Nucleus accumbens (tissue), 56 donors: ENCODE data around the gene CRAMP1.
"Not testable (repeated sequence)": the region's sequence is repeated elsewhere in the genome, so short reads cannot be mapped to it uniquely, and the experiment has no call there.

Experiments used
- DNase-seq, 56 donors: peaks; one replicate each; lab custom pipeline; 2025; lab: John Stamatoyannopoulos, UW

Gene CRAMP1

DNA sequence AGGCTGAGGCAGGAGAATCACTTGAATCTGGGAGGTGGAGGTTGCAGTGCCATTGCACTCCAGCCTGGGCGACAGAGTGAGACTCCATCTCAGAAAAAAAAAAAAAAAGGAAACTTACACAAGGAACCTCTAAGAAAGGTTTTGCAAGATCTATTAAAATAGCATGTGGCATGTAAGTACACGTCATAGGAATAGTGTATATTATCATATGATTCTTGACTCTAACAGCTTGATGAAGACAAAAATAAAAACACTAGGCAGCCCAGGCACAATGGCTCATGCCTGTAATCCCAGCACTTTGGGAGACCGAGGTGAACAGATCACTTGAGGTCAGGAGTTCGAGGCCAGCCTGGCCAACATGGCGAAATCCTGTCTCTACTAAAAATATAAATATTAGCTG, 16.6 kb upstream of the CRAMP1 start:
- not testable (repeated sequence) for DNase-seq

DNA sequence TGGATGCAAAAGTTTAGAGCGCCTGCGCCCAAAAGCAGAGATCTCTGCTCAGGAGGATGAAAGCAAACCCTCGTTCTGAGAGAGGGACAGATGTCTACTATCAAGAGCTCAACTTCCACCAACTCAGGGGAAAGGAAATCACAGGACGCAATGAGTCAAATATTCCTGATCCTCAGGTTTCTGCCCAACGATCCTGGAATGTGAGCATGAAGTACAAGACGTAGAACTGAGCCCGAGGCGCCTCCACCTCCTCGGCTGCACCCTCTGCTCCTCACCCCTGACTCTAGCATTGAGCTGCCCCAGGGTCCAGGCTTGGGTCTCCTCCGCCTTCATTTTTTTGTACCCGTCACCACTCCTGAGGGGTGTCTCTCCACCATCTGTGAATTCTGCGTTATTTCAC, 15.6 kb upstream of the CRAMP1 start:
- DNase-seq, result no peak

DNA sequence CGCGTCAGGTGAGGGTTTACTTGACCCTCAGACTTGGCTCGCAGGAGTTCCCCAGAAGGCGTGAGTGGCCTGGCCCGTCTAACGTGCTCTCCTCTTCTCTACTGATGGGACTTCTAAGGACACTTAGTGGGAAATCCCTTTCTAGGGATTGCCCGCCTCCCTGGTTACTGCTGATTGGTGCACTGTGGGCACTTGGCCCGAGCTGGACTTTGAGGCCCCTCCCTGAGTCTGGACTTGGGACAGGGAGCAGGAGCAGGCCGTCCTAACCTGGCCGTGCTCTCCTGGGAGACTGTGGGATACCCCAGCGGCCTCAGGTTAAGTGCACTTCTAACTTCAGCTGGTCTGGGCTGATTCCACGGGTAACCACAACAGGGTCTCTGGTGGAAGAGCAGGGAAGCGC, 15.0 kb upstream of the CRAMP1 start:
- DNase-seq, result no peak

DNA sequence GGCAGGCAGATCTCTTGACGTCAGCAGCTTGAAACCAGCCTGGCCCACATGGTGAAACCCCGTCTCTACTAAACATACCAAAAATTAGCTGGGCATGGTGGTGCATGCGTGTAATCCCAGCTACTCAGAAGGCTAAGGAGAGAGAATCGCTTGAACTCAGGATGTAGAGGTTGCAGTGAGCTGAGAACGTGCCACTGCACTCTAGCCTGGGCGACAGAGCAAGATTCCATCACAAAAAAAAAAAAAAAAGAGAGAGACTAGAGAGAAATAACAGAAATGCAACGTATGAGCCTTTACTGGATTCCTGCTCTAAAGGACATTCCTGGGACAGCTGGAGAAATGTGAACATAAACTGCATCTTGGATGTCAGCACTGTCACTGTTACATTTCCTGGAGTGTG, 11.1 kb upstream of the CRAMP1 start:
- DNase-seq, result no peak

DNA sequence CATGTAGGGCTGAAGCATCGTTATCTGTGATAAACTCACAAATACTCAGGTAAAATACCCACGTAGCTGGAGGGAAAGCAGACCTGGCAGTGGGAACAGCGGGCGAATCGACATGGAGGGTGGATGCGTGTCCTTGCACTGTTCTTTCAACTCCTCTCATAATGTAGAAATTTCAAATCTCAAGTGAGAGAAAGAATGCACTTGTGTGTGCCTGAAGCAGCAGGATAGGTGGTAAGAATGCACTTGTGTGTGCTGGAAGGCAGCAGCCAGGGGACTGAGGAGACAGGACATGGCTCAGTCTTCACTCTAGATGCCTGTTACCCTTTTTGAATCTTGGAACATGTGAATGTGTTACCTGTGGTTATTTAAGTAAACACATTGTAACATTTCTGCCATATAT, 10.7 kb upstream of the CRAMP1 start:
- DNase-seq, result no peak

DNA sequence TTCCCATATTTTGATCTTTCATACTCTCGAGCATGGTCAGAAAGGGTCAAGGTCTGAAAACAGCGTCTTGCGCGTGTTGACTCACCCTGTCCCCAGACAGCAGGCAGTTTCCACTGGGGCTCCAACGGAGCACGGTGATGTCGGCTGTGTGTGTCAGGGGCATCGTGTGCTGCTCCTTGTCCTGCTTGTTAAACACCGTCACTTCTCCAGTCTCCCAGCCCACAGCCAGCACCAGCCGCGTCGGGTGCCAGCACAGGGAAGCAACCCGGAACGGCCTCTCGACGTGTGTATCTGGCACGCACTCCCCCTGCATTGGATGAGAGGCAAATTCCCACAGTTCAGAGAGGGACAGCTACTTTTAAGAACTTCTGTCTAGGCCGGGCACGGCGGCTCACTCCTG, 9.9 kb upstream of the CRAMP1 start:
- no peak for DNase-seq

DNA sequence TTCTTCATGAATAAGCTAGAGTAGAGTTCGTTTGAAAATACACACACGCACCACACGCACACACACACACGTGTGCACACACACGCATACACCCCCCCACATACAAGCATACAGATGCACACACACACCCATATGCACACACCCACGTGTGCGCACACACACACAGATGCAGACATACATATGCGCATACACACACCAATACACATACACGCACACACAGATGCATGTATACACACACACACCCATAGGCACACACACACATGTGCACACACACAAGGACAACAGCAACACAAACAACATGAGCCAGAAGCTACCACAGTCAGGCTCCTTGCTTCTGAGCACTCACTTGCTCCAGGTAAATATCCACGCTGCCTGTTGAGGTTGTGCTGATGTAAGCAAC, 5.4 kb upstream of the CRAMP1 start:
- DNase-seq, result no peak

DNA sequence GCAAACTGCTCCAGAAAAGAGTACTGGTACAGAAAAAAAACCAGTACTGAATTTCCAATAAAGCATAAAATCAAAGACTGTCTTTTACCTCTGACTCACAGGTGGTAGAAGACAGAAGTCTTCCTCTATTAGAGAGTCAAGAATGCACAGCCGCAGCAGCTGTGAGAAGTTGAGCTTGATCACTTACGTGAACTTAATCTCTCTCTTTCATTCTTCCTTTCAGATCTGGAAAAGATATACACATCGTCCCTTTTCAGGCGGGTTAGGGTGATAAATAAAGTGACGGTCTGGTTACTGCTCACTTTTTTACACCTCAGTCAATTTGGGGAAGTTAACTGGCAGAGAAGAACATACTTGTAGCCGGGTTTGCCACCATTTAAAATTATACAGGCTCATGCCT, 4.2 kb upstream of the CRAMP1 start:
- no peak for DNase-seq

DNA sequence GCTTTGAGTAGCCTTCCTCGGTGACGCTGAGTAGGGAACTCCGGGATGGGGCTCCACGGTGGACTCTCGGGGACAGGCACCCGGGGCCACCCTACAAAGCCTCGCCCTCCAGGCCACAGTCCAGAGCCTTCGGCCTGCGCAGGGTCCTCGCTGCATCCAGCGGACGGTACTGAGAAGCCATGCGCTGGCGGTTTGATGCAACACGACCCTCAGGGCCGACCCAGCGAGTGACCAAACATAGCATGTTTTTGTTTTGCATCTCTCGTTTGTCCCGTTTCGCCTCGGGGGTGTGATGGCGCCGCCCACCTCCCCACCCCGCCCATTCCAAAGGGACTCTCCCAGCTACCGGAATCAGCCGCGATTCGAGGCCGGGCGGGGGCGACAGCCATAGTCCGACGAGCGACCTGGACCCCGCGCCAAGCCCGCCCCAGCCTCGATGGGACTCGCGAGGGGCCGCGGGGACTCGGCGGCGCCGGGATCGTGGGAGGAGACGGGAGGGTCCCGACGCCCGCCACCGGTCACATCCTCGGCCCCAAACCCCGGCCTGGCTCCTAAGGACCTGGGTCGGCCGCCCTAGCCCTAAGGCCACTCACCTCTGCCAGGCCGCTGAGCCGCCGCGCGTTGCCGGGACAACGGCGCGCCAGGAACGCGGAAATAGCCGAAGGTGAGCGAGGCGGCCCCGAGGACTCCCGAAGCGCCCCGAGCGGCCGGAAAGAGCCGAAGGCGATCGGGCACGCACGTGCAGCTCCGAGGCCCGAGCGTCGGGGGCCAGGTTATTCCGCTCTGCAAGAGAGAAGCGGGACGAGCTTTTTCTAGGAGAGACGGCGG, 1.9 kb upstream of the CRAMP1 start:
- peak in 54 of 56 donors; percentile 20 to 87 (median 67) for DNase-seq

DNA sequence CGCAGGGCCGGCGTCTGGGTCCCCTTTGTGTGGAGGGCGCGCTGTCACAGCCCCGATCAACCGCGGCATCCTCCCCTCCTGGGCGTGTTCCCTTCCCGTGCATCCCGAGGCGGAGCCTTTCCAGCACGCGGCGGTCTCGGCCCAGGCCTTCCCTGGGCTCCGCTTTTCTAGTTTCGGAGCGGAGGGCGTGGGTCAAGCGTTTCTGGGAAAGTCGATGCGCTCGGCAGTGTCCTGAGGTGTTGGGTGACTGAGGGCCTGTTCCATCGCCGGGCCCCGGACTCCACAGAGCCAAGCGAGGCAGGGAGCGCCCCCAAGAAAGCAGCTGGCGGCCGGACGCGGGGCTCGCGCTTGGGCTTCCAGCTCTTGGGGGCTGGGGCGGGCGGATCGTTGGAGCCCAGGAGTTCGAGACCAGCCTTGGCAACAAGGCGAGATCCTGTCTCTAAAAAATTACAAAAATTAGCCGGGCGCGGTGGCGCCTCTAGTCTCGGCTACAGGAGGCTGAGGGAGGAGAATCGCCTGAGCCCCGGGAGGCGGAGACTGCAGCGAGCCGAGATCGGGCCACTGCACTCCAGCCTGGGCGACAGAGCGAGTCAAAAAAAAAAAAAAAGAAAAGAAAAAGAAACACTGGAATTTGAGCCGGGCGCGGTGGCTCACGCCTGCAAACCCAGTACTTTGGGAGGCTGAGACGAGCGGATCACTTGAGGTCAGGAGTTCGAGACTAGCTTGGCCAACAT, 1.1 kb upstream of the CRAMP1 start:
- DNase-seq, result peak in 5 of 56 donors; percentile 35 to 63 (median 53)

DNA sequence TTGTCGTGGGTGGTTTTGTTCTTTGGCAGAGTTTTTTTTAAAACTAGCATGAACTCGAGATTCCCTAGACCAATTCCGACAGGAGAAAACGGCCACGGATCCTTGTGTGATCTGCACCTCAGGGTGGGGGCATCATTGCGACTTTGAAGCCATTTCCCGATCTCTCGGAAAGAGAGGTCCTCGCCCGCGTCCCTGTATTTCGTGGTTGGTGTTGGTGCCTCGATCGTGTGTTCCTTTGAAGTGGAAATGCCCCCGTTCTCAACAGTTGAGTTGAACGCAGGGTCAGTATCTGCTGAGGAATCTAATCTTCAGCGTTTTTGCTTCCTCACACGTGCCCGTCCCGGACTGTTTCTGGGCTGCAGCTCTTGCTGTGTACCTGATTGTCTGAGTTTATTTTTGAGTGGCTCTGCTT, 1.1 kb downstream of the CRAMP1 start:
- no peak for DNase-seq

DNA sequence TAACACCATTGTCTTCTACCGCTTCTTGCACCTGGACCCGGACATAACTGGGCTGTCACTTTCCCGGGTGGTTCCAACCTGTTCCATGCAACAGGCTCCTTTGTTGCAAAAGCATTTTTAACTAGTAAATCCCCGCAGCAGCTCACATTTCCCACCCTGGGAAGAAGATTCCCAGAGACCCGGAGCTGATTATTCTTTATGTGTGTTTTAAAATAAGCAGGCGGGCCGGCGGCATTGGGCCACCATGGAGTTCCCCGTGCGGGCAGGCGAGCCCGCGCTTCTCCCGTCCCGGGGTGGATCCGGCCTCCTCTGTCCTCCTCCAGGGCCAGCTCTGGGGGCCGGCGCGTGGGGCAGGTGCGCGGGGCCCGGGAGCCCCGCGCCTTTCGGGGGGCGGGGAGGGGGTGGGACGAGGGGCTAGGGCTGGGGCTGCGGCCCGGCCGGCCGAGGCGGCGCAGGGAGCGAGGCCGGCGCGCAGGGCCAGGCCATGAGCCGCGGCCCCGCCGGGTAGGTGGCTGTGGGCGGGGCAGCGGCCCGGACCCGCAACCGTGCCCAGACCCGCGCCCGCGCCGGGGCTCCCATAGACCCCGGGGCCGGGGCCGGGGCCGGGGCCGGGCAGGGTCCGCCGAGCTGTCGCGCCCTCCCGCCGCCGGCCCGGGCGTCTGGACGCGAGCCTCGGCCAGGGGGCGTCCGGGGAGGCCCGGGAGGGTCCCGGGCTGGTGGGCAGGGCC, 1.7 kb downstream of the CRAMP1 start:
- DNase-seq, result peak in 1 of 56 donors; percentile 1

DNA sequence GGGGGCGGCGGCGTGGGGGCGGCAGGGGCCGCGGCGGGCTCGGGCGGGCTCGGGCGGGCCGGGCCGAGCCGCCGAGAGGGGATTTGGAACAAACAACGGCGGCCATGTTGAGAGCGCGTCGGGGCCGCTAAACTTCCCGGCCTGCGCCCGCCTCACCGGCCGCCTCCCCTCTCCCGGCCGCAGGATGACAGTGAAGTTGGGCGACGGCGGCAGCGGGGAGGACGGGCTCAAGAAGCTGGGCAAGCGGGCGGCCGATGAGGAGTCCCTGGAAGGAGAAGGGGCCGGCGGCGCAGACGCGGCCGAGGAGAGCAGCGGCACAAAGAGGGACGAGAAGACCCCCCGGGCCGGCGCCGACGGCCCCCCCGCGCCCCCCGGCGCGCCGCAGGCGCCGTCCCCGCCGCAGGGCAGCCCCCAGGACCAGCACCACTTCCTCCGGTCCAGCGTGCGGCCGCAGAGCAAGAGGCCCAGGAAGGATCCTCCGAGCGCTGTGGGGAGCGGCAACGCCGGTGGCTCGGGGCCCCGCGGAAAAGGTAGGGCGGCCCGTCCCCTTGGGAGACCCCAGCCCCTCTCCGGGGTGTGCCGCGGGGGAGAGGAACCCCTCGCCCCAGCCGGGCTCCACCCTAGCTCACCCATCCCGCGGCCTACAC, 2.4 kb downstream of the CRAMP1 start:
- no peak for DNase-seq

DNA sequence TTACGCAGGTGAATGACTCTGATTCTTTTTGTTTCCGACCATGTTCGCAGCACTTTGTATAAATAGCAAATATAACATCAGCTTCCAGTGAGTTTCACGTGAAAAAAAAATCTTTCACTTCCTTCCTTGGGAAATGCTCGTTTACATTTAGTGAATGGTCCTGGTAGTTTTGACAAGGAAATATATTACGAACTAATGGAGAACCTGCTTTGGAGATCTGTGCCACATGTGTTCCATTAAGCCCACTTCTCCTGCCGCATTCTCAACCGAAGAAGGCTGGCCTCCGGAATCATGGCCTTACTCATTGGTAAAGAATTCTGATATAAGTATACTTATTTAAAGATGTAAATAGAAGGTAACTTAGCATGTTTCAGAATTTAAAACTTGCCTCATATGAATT, 3.6 kb downstream of the CRAMP1 start:
- DNase-seq, result no peak

DNA sequence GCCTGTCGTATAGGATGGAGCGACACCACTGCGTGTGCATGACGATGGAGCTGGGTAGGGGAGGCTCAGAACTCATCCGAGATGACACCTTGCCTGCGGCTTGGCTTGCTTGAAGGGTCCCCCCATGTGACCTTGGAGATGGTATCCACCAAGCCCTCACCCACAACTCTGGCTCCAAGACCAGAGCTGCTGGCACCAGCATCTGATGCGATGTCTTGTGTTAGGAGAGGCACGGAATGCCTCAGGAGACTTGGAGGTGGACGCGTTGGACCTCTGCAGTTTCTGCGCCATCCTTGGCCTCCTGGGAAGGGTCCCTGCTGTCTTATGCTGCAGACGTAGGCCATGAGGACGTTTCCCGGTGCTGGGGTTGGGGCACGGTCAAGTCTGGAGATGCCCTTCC, 7.8 kb downstream of the CRAMP1 start:
- no peak for DNase-seq

DNA sequence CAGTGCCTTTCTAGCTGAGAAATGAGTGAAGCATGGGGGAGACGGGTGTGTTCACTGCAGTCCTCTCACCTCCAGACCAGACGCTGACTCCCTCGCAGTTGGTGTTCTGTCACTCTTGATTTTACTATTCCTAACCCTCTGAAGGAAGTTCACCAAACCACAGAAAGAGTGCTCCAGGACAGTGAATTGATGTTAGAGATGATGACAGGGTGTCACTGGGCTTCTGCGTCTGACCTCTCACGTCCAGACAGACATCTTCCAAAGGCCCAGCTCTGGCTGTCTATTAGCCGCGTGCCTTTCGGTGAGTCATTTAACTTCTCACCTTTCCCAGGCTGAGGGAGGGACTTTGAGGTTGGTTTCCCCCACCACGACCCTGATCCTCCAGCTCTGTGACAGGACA, 8.2 kb downstream of the CRAMP1 start:
- no peak for DNase-seq

DNA sequence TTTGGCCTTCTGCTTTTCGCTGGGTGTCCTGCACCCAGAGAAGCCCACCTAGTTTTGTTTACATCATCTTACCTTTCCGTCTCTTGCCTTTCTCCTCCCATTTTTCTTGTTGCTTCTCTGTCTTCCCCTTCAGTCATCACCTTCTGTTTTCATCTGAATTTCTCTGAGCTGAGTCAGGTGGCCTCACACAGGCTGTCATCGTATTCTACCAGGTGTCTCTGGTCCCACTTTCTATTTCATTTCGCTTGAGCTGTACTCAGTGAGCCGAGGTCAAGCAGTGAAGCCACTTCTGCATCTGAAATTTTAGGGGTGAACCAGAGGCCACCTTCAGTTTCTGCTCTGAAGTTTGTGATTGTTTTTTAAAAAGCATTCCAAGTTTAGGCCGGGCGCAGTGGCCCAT, 9.7 kb downstream of the CRAMP1 start:
- no peak for DNase-seq

DNA sequence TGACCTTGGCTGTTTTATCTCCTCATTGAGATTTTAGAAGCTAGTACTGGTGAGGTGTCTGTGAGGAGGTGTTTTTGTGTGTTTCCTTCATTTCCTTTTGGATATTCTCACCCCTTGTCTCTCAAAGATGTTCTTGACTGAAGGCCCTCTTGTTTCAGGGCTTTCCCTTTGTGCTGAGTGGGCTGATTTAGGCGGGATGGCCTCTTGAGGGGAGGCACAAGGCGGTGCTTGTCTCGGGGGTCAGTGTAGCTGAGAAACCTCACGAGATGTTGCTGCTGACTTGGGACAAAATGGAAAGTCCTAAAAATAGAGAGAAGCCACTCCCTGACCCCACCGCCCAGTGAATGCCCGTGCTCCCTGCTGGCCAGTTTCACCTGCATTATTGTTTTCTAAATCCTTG, 14.2 kb downstream of the CRAMP1 start:
- DNase-seq, result no peak

DNA sequence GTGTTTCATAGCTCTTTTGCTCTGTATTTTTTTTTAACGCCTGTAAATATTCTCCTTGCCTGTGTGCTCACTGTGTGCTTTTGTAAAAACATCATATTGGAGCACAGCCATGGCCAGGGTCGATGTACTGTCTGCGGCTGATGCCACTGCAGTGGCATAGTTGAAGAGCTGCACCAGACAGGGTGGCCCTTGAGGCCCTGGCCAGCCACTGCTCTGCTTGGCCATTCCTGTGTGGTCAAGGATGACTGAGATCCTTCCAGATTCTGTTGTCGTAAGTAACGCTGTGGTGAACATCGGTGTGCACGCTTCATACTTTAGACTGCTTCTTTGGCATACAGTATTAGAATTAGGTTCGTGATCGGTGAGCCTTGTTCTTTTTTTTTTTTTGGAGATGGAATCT, 14.6 kb downstream of the CRAMP1 start:
- no peak for DNase-seq

DNA sequence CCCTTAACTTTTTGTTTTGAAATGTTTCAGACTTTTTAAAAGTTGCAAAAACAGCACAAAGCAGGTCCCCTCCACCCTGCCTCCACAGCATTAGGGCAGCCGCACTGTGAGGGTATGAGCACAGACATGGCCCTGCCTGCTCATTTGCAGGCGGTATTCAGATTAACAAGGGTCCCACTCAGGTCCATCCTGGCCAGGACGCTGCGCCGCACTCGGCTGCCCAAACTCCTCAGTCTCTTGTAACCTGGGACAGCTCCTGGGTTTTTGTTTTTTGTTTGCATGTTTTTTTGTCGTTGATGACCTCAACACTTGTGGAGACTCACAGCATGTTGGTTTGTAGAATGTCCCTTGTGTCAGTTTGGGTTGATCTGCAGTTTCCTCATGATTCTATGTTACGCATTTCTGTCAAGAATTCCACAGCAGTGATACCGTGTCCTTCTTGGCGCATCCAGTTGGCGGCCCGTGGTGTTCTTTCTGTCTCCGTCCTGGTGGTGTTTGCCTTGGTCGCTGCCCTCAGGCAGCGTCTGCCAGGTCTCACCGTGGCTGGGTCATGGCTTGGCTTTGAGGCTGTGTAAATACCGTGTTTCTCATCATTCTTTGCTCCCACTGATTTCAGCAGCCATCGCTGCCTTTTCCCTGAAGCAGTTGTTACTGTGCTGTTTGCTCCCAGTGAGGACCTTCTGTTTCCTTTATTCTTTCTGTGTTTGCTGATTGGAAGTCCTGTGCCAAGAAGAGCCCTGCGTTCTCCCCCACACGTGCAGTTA, 18.5 kb downstream of the CRAMP1 start:
- no peak for DNase-seq
